RWPE1 (cell line): ENCODE measurements around the gene ERBB3.
"Not testable (repeated sequence)": the region's sequence is repeated elsewhere in the genome, so short reads cannot be mapped to it uniquely, and the experiment has no call there.

Experiments
- CTCF ChIA-PET: fragments of 350-600 bp; sonication (Branson Sonifier 250); formaldehyde crosslinking; extraction: SDS; loops from one replicate; lab custom pipeline; 2021; lab: Yijun Ruan, JAX
- POLR2A ChIA-PET: fragments of 400-600 bp; formaldehyde crosslinking; extraction: SDS; loops from one replicate; lab custom pipeline; 2020; ENCODE audit warnings: antibody characterized with exemption; ENCODE audit not compliant: low non-redundant PET; lab: Yijun Ruan, JAX
- DNase-seq: peaks from one replicate; pipeline ENCODE4 v3.0.0; 2012; ENCODE audit warnings: low spot score
- H3K27ac ChIP-seq: fragments of 450-650 bp; 2 replicates; pipeline ENCODE4 v1.5.1; 2017
- CTCF ChIP-seq: fragments of 450-650 bp; conservative IDR thresholded peaks from 2 replicates; pipeline ENCODE4 v1.5.1; 2017; ENCODE audit warnings: low read depth, mild to moderate bottlenecking

The ERBB3 gene

GRCh38 chr12:56040963-56041551 is 38.9 kb upstream of the ERBB3 start:
- no peak for DNase-seq
- no peak for TF ChIP-seq CTCF
- CTCF ChIA-PET = interaction anchor here (0.9 to 1.0 kb wide), 2 partner anchors 12 to 45 kb away, joined by 3 to 4 read pairs; no protein-coding TSS in a partner anchor

GRCh38 chr12:56041552-56042429 is 38.2 kb upstream of the ERBB3 start, which contains the start of gene RPS26:
RPS26 (plus strand) TSS chr12:56041918; CDS start chr12:56042167, 249 bp downstream.
- ChIA-PET POLR2A (no interaction called here), CTCF (interaction anchor here (0.9 to 1.0 kb wide), 2 partner anchors 13 to 46 kb away, joined by 3 to 4 read pairs; no protein-coding TSS in a partner anchor)
- DNase-seq = peak; percentile 94
- peak; percentile 87 for TF ChIP-seq CTCF
- peak within 1 kb of the TSS; percentile 83 for H3K27ac ChIP-seq

More at GRCh38 chr12:56040963-56041551, 38.9 kb upstream of the ERBB3 start:
- H3K27ac ChIP-seq = peak overlapping the region; percentile 83
- POLR2A ChIA-PET = no interaction called here

GRCh38 chr12:56042430-56042813 is 37.5 kb upstream of the ERBB3 start:
- H3K27ac ChIP-seq = peak overlapping the region; percentile 83
- CTCF ChIA-PET, DNase-seq, POLR2A ChIA-PET: not testable (repeated sequence)

- ChIA-PET POLR2A (no interaction called here), CTCF (interaction anchor here (0.7 kb wide), 1 partner anchor 38 kb away, joined by 3 read pairs; no protein-coding TSS in a partner anchor)
- no peak for TF ChIP-seq CTCF
- peak overlapping the region; percentile 83; the same call in 1 of the 2 replicates for H3K27ac ChIP-seq
- no peak for DNase-seq
These were observed 37.1 kb upstream of the ERBB3 start for GRCh38 chr12:56042843-56043242.

GRCh38 chr12:56046027-56046780 is 33.8 kb upstream of the ERBB3 start:
- TF ChIP-seq CTCF = no peak
- POLR2A ChIA-PET = interaction anchor here (0.6 to 0.7 kb wide), 3 partner anchors 37 to 316 kb away, joined by 3 to 6 read pairs (median 3); no protein-coding TSS in a partner anchor
- peak overlapping the region; percentile 65 for H3K27ac ChIP-seq
- CTCF ChIA-PET = interaction anchor here (0.6 to 1.2 kb wide), 7 partner anchors 12 to 72 kb away, joined by 3 to 11 read pairs (median 4); partner anchors contain the start of gene ZC3H10
- no peak for DNase-seq

- no peak overlapping the region for H3K27ac ChIP-seq
- TF ChIP-seq CTCF = no peak
- POLR2A ChIA-PET = interaction anchor here (0.6 kb wide), 2 partner anchors 51 to 56 kb away, joined by 4 read pairs; partner anchors contain the start of gene PA2G4
- no peak for DNase-seq
- CTCF ChIA-PET = interaction anchor here (0.6 kb wide), 1 partner anchor 71 kb away, joined by 3 read pairs; no protein-coding TSS in a partner anchor
These were observed 26.5 kb upstream of the ERBB3 start for GRCh38 chr12:56053407-56053893.

- POLR2A ChIA-PET, DNase-seq, H3K27ac ChIP-seq: not testable (repeated sequence)
- CTCF ChIA-PET = interaction anchor here (0.5 to 0.7 kb wide), 2 partner anchors 130 to 299 kb away, joined by 3 to 4 read pairs; no protein-coding TSS in a partner anchor
These were observed 20.0 kb upstream of the ERBB3 start for GRCh38 chr12:56059964-56060363.
